Subcutaneous adipose tissue (tissue), 4 donors: ENCODE results near the gene NXNL1. TPM values are rescaled to one million over a fixed set of nuclear protein-coding genes. Genes with fewer than 3 reads are reported as not detected.

Experiments used
- total RNA-seq, 4 donors: library from RNA; depleted of rRNA; stranded (reverse); fragments of >200 nt; gene quantifications; one replicate each; pipeline ENCODE4 v1.1.0, GENCODE V29; 2016
- TF ChIP-seq, protein P1 (sequence below): fragments of 450-650 bp; IDR thresholded peaks from one replicate; pipeline ENCODE4 v1.5.1; 2016; ENCODE audit warnings: low read depth, mild to moderate bottlenecking, control low read depth, antibody characterized with exemption, moderate library complexity

The NXNL1 gene
- total RNA-seq, 4 donors from 2014 or later, result 1.3 to 2.1 TPM; not detected in 2

DNA sequence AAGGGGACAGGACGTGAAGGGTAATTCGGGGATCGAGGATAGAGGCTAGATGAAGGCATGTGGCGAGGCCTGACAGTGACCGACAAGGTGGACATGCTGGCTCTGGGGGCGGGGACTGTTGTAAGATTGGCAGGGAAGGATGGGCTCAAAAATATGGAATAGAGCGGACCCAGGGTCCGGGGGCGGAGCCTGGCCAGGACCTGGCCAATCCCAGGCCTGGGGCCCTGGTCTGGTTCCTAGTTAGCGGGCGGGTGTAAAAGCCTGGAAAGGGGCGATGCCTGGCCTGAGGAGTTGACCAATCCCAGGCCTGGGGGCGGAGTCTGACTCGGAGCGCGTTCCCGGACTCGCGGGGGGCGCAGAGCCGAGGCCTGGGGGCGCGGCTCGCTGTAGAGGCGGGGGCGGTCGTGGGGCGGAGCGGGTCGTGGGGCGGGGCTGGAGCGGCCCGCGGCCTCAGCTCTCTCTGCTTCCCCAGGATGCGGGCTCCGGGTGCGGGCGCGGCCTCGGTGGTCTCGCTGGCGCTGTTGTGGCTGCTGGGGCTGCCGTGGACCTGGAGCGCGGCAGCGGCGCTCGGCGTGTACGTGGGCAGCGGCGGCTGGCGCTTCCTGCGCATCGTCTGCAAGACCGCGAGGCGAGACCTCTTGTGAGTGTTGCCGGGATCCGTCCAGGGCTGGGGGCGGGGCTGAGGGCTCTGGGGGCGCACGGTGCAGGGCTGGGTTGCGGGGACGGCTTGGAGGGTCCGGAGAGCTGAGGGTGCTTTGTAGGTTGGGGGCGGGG lies 9.5 kb upstream of the NXNL1 start, which contains the start of gene SLC27A1:
TSS of gene SLC27A1 (plus strand) at position 457 of the 774 bp plus-strand sequence. CDS start at position 474, 17 bp downstream.
- TF ChIP-seq, protein P1, sequence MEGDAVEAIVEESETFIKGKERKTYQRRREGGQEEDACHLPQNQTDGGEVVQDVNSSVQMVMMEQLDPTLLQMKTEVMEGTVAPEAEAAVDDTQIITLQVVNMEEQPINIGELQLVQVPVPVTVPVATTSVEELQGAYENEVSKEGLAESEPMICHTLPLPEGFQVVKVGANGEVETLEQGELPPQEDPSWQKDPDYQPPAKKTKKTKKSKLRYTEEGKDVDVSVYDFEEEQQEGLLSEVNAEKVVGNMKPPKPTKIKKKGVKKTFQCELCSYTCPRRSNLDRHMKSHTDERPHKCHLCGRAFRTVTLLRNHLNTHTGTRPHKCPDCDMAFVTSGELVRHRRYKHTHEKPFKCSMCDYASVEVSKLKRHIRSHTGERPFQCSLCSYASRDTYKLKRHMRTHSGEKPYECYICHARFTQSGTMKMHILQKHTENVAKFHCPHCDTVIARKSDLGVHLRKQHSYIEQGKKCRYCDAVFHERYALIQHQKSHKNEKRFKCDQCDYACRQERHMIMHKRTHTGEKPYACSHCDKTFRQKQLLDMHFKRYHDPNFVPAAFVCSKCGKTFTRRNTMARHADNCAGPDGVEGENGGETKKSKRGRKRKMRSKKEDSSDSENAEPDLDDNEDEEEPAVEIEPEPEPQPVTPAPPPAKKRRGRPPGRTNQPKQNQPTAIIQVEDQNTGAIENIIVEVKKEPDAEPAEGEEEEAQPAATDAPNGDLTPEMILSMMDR, result no peak

GRCh38 chr19:17469481-17470067 lies 8.8 kb upstream of the NXNL1 start:
- TF ChIP-seq, protein P1, result no peak

DNA sequence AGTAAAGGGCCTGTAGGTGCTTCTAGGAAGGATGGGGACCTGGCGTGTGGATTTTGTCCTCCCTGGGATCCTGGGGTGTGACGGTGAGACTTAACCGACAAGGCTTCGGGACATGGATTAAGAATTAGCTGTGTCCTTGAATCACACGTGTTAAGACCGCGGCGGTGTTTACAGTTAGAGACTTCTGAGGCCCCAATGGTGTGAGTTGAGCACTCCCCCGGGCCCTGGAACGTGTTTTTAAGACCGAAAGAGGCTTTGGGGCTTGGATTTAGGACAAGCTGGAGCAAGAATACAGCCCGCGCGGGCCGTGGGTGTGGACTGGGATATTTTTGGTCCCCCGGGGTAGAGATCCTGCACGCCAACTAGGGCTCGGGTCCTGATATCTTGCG lies 8.4 kb upstream of the NXNL1 start:
- TF ChIP-seq, protein P1, result no peak

DNA sequence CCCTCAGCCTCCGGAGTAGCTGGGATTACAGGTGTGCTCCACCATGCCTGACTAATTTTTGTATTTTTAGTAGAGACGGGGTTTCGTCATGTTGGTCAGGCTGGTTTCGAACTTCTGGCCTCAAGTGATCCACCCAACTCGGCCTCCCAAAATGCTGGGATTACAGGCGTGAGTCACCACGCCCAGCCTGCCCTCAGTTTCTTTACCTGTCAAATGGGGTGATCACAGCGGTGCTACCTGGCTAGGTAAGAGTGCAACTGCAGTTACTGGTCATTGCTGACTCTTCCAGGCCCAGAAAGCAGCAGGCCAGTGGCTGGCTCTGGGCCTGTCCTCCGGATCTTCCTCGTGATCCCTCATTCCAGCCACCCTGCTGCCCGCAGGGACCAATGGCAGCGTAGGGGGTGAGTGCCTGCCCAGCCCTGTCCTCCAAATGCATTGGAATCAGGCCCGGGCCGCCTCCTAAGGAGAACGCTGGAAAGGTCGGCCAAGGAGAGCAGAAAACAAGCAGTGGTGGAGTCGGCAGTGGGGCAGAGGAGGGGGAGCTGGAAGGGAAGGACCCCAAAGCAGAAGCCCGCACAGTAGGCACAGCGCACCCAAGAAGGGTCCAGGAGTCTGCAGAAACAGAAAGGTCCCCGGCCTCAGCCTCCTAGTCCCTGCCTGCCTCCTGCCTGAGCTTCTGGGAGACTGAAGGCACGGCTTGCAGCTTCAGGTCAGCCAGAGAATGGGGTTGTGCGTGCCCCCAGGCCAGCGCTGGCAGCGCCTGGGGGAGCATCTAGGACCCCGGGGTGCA lies 7.8 kb upstream of the NXNL1 start:
- TF ChIP-seq, protein P1, result no peak

GRCh38 chr19:17467471-17468301 lies 7.0 kb upstream of the NXNL1 start:
- TF ChIP-seq, protein P1, result no peak

DNA sequence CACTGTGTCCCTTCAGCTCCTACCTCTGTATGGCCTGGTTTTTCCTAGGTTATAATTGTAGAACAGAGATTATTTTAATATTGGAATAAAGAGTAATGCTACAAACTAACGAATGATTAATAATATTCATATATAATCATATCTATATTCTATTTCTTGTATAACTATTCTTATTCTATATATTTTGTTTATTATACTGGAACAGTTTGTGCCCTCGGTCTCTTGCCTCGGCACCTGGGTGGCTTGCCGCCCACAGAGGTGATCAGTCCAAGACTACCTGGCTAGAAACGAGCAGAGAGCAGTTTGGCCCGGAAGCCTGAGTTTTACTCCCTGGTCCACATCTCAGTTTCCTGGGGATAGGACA lies 5.7 kb upstream of the NXNL1 start:
- TF ChIP-seq, protein P1, result no peak
